Epithelial cell of prostate (primary cell): ENCODE measurements around the gene TUBAL3.
A peak's percentile ranks its signal among the peaks of the same experiment; 100 is the strongest.
"Not testable (repeated sequence)": the region's sequence is repeated elsewhere in the genome, so short reads cannot be mapped to it uniquely, and the experiment has no call there.

Experiments used
- DNase-seq: peaks from one replicate; pipeline ENCODE4 v3.0.0-alpha.2; 2011; ENCODE audit warnings: low read depth, low spot score
- H3K27ac ChIP-seq: fragments of 450-650 bp; 2 replicates; pipeline ENCODE4 v1.5.1; 2017; ENCODE audit warnings: mild to moderate bottlenecking

The TUBAL3 gene

DNA sequence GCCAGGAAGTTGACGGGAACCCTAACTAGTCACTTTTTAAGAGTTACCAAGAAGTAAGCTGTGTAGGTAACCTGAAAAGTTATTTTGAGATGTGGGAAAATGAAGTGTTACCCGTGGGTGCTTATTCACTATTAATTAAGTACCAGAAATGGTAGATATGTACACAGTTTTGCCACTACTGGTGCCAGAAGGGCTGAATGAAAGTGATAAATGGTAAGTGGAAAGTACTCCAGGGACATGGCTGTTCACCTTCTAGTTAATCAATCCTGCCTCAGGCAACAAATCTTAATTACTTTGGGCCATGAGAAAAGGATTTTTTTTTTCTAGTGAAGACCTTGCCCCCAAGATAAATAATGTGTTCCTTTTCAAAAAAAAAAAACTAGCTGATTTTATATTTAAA, 23.5 kb upstream of the TUBAL3 start:
- DNase-seq = no peak
- no peak overlapping the region for H3K27ac ChIP-seq

DNA sequence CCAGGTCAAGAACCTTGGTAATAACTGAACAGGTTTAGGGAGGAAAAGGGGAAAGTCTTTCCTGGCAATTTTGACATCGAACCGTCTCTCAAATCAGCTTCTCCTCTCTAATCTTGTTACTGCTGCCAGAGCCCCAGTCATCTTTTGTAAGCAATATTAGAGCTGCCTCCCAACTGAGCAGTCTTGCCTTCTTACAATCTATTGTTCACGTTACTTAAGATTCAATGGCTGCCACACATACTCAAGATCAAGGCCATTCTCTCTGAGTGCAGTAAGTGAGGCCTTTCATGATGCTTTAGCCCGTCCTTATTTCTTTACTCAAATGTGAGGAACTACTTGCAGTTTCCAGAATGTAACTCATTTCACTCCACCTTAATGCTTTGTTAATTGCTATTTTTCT, 20.1 kb upstream of the TUBAL3 start:
- DNase-seq = no peak

DNA sequence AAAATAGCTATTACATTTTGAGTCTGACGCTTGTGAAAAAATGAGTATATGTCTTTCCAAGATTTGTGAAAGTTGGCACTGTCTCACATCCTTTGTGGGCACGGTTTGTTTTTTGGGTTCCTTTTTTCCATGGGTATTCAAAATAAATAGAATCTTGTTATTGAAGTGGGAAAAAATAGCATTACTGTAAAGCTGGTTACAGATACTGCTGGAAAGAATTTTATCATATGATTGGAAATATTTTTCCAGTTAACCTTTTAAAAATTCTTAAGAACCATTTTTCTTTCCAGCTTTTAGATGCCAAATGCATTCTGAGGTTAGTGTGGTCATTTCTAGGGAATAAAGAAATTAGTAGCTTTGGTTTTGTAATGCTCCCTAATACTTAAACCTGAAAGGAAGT, 19.1 kb upstream of the TUBAL3 start:
- H3K27ac ChIP-seq = no peak overlapping the region
- no peak for DNase-seq

More for the DNA sequence above, 20.1 kb upstream of the TUBAL3 start:
- H3K27ac ChIP-seq = no peak overlapping the region

DNA sequence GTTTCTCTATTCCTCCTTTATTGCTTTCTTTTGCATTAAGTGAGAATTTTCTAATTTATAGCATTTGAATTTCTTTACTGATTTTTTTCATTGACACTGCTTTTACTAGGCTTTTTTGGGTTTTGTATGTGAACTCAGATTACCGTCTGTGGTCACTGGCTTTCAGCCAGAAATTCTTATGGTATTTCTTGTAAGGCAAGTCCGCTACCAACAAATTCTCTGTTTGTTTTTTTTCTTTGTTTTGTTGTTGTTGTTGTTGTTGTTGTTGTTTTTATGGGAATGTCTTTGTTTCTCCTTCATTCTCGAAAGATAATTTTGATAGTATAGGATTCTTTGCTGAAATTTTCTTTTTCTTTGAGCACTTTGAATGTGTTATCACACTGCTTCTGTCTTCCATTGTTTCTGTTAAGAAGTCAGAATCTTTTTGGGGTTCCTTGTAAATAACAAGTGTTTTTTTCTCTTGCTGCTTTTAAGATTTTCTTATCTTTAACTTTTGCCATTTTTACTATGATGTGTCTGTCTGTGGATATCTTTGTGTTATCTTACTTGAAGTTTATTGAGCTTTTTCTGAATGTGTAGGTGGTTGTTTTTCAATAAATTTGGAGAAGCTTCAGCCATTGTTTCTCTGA, 15.0 kb upstream of the TUBAL3 start:
- DNase-seq = no peak
- H3K27ac ChIP-seq = no peak overlapping the region

DNA sequence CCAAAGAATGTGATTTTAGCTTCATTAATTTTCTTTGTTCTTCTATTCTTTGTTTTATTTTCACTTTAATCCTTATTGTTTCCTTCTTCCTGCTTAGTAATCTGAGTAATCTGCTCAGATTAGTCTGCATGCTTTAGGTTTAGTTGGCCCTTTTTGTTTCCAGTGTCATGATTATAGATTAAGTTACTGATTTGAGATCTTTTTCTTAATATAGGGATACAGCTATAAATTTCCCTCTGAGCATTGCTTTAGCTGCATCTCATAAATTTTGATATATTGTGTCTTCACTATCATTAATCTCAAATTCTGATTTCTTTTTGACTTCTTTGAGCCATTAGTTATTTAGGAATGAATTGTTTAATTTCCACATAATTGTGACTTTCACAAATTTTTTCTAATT, 14.0 kb upstream of the TUBAL3 start:
- no peak overlapping the region for H3K27ac ChIP-seq
- DNase-seq = no peak

DNA sequence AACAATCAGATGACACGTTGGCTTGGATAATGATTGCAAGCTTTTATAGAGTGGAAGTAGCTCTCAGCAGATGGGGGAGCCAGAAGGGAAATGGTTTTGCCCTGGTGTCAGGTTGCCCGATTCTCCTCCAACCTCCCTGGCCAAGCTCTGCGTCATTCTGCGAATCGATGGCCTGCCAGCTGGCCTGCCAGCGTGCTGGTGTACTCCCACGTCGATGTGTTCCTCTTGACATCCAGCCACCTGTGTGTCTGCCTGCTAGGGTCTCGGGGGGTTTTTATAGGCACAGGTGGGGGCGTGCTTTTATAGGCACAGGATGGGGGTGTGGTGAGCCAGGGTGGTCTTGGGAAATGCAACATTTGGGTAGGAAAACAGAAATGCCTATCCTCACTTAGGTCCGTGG, 12.4 kb upstream of the TUBAL3 start:
- DNase-seq = no peak
- H3K27ac ChIP-seq = no peak overlapping the region

DNA sequence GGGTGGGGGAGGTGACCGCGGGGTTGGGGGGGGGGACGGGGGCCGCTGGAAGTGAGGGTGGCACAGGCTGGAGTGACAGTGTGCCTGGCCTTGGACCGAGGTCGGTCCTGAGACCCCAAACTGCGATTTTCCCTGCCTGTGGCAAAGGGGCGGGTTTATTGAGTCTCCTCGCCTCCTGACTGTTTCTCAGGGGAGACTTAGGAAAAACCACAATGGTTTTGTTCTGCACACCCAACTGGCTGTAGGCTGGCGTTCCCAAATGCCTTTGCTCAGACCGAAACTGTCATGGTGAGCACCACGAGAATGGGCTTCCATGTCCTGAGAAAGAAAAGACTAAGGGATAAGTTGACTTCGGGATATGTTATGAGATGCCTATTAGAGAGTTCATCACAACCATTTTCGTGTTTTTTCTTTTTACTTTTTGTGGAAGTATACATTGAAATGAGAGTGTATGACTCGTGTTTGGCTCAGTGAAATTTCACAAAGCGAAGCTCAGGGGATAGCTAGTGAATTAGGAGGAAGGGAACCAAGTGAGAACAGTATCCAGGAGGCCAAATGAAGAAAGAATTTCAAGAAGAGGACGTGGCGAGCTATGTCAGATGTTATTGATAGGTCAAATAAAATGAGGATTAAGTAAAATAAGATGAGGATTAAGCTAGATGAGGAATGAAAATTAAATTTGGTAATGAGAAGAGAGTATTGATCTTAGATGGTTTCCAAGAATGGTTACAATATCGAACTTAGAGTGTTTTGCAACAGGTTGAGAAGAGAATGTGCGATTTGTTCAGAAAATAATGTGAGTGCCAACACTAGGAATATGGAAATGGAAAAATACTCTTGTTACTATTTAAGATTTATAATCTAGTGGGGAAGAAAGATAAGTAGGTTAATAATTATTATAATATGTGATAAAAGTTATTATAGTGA, 8.6 kb upstream of the TUBAL3 start:
- peak overlapping the region; percentile 54 for H3K27ac ChIP-seq
- no peak for DNase-seq

DNA sequence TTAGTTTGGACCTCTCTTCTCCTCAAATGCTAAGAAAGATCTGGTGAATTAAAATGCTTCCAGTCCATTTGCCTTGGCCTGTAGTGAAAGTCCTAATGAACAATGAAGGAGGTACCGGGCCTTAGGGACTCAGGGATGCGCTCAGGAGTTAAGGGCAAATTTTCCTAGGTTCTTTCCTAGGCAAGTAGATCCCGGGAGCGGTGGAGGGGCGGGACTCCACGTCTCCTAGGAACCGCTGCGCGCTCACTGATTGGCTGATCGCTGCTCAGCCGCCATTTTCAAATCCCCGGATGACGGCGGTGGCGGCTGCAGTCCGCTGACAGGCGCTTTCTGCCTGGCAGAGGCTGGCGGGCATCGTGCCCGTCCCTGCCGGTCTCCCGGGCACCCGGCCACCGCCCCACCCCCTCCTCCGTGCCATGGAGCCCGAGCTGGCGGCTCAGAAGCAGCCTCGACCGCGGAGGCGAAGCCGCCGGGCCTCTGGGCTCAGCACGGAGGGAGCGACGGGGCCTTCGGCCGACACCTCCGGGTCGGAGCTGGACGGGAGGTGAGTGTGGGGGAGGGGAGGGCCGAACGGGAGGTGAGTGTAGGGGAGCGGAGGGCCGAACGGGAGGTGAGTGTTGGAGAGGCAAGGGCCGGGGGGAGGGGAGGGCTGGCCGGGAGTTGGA, 7.8 kb upstream of the TUBAL3 start, which contains the start of gene NET1:
TSS of gene NET1 (plus strand) at position 281 of the 665 bp plus-strand sequence. CDS start at position 417, 136 bp downstream.
- H3K27ac ChIP-seq = peak within 1 kb of the TSS; percentile 54
- DNase-seq = peak; percentile 44

DNA sequence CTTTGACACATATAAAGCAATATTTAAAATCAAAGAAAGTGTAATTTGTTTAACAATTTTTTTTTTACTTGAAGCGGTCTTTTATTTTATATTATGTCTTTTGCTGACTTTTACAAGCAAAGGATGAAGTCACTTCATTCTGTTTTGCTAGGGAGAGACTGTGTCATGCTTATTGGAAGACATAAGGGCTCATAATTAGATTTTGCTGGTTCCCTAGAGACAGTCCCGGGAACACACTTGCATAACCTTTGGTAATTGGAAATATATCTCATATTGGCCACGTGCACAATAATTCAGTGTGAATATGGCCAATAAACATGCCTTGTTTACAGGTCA, 7.3 kb upstream of the TUBAL3 start:
- no peak overlapping the region for H3K27ac ChIP-seq
- DNase-seq = no peak

DNA sequence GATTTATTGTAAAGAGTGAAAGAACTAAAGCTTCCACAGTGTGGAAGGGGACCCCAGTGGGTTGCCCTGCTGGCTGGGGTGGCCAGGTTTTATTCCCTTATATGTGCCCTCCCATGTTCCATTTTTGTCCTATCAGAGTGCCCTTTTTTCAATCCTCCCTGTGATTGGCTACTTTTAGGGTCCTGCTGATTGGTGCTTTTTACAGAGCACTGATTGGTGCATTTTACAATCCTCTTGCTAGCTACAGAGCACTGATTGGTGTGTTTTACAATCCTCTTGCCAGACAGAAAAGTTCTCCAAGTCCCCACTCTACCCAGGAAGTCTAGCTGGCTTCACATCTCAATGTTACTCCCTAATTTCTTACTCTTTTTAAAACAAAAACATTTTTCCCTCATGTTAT, 6.2 kb upstream of the TUBAL3 start:
- DNase-seq, H3K27ac ChIP-seq: not testable (repeated sequence)

DNA sequence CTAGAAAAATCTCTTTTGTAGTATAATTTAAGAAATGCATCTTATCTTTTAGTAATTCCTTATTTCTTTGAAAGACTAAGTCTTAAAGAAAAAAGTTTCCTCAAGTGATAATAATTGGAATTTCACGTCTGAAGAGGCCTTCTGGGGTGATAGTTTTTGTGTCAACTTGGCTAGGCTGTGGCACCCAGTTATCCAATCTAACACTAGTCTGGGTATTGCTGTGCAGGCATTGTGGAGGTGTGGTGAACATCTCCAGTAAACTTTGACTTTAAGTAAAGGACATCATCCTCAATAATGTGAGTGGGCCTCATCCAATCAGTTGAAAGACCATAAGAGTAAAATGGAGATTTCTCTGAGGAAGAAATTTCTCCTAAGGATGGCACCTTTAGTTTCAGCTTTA, 2.3 kb upstream of the TUBAL3 start:
- DNase-seq = no peak
- H3K27ac ChIP-seq = no peak overlapping the region

DNA sequence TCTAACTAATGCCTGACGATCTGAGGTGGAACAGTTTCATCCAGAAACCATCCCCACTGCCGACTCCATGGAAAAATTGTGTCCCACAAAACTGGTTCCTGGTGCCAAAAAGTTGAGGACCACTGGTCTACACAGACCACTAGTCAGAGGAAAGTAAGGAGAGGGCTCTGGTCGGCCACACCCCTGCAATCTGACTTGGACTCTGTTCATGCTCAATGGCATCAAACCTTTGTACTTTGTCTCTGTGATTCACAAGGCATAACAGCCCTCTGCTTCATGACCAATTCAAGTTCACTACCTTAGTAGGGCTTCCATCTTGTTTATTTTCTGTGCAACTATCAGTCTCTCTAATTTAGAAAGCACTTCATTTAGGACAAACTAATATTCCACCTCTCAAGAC, 1.8 kb downstream of the TUBAL3 start:
- no peak overlapping the region for H3K27ac ChIP-seq
- no peak for DNase-seq

DNA sequence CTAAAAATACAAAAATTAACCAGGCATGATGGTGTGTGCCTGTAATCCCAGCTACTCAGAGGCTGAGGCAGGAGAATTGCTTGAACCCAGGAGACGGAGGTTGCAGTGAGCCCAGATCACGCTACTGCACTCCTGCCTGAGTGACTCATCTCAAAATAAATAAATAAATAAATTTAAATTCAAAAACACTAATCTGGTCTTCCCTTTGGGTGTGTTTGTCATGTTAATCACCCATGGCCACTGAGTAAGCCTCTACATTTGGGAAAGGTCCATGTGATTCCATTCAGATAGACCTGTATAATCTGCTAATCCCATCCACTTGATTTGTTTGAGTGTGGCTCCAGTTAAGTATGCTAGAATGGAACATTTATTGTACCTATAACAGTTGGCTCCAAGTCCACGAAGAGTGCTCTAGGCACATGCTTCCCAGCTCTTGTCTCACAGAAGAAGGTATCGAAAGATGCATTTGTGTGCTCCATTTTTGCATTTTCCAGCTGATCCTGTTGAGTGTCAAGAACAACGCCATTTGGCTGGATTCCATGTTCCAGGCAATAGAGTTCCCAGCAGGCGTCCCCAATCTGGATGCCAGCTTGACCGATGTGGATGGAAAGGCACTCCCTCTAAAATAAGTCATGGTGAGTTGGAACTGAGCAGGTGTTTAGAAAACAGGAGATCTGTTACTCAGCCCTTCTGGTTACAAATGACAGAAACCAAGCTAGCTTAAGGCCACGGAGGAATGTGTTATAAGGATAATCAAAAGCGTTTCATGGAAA, 4.0 kb downstream of the TUBAL3 start:
- no peak for DNase-seq

DNA sequence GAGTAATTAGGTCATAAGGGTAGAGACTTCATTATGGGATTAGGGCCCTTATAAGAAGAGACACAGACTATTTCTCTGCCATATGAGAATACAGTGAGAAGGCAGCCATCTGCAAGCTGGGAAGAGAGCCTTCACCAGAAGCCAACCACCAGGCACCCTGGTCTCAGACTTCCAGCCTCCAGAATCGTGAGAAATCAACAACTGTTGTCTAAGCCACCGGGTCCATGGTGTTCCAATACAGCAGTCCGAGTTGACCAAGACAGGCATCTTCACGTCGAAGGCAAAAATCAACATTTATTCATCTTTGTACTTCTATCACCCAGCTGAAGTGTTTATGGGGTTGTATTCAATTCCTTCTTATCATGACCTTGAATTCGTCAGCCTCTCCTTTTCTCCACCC, 5.3 kb downstream of the TUBAL3 start:
- no peak for DNase-seq
- no peak overlapping the region for H3K27ac ChIP-seq

More for the DNA sequence above, 4.0 kb downstream of the TUBAL3 start:
- H3K27ac ChIP-seq = no peak overlapping the region

DNA sequence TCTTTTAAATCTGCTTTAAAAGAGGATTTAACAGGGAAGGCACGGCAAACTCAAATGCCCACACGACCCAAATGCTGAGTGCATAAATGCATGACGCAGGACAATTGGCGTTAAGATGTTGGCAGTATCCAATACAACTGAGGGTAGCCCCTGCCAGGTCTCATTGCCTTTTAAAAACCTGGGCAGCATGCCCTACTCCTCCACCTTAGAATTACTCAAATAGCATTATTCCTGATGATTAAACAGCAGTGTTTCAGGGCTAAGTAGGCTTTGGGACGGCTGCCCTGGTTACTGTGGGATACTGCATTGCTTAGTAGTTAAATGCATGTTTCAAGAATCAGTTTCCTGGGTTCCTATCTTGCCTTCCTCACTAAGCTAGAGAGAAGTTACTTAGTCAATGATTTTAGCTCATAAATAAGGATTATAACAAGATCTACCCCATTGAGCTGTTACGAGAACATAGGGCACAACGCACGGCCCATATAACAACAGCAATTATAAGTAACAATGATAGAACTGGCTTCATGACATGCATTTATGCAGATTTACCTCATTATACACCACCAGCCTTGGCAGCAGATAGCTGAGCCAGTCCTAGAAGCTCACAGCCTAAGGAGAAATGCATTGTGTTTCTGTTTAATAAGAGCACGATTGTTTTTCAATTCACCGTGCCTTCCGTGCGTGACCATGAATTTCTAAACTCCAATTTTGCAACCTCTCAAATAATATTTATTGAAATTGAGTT, 7.9 kb downstream of the TUBAL3 start:
- no peak for DNase-seq
- H3K27ac ChIP-seq = no peak overlapping the region

DNA sequence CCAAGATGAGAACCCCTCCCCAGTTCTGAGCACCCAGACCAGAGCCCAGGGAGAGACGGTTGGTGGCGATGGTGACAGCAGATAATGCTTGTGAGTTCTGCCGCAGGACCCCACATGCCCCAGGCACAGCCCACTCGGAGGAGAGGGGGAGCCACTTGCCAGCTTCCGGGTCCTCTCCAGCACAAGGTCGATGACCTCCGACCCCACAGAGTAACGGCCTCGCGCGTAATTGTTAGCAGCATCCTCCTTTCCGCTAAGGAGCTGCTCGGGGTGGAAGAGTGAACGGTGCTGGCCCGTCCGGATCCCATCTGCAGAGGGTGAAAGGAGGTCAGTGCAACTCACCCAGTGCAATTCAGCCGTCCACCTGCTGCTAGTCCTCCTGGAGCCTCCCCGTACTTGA, 9.5 kb downstream of the TUBAL3 start:
- no peak for DNase-seq
- H3K27ac ChIP-seq = no peak overlapping the region

DNA sequence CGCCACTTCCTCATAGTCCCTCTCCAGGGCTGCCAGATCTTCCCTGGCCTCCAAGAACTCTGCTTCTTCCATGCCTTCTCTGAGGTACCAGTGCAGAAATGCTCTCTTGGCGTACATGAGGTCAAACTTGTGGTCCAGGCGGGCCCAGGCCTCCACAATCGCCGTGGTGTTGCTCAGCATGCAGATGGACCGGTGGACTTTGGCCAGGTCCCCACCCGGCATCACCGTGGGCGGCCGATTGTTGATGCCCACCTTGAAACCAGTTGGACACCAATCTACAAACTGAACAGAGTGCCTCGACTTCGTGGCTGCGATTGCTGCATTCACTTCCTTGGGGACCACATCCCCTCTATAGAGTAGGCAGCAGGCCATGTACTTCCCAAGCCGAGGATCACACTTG, 11.1 kb downstream of the TUBAL3 start:
- no peak overlapping the region for H3K27ac ChIP-seq
- no peak for DNase-seq

DNA sequence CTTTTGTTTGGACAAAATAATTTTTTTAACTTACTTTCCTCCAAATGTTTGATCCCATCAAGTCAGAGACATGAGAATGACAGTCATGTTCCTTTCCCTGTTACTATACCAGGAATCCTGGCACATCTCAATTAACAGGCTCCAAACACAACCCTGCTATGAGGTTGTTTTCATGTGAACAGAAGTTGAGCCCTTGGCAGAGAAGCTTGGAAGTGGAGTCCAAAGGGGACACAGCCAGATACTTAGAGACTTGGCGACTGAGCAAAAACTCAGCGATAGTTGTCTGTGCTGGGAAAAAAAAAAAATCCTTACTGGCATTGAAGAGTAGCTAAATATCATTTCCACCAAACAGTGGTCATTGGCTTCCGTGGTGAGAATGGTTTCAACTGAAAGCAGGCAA, 12.8 kb downstream of the TUBAL3 start:
- H3K27ac ChIP-seq = no peak overlapping the region
- DNase-seq = no peak

DNA sequence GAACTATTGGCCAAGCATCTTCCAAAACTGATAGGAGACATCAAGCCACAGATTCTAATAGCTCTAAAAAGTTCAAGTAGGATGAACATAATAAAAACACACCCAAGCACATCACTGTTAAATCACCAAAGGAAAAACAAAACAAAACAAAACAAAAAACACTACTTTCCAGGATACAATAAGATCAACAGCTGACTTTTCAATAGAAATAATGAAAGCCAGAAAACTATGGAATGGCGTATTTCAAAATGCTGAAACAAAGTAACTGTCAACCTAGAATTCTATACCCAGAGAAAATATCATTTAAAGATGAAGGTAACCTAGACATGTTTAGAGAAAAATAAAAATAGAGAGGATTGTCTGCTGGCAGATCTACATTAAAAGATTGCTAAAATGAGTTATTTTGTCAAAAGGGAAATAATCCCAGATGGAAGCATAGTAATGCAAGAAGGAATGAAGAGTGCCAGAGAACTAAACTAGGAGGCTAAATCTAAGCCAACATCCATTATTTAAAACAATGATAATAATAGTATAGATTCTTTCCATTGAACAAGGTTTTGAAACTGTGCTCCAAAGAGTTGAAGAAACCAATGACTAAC, 13.9 kb downstream of the TUBAL3 start:
- no peak overlapping the region for H3K27ac ChIP-seq
- no peak for DNase-seq
